ENCODE data around the gene SHISA7. TPM values are rescaled to one million over a fixed set of nuclear protein-coding genes. Genes with fewer than 3 reads are reported as not detected.
"Not testable (repeated sequence)": the region's sequence is repeated elsewhere in the genome, so short reads cannot be mapped to it uniquely, and the experiment has no call there.

SHISA7 gene
- total and polyA plus RNA-seq, 7 donors = 0.04 to 0.41 (median 0.32) TPM; not detected in 3

DNA sequence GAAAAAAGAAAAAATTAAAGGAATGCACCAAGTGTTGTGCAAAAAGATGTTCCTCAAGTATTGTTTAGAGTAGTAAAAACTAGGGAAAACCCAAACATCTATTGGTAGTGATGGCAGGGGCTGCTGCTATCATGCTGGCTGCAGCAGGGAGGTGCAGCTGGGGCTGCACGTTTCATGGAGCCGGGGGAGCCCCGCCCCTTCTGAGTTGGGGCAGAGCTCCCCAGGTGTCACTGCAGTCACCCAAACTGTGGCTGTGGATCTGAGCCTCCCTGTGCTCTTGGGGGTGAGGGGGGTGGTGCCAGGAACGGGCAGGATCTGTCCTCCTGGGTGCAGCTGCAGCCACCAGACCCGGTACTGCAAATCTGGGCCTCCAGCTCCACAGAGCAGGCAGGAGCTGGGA lies 24.0 kb downstream of the SHISA7 start:
- Histone ChIP-seq H3K4me3 (no peak overlapping the region), H3K4me1 (no peaks in the 10 kb centered on the region), H3K9me3 (no peaks in the 10 kb centered on the region), H3K36me3 (no peaks in the 10 kb centered on the region), H3K27ac (no peak overlapping the region), H3K27me3 (peaks cover 0 to 18% (median 3%) of the 10 kb centered on the region in 3 donors)
- TF ChIP-seq CTCF (IDR thresholded peaks at IDR 0.05) (no peak), EP300 (IDR thresholded peaks at IDR 0.05) (no peak), POLR2A (IDR thresholded peaks at IDR 0.05) (no peak)
- no peak for DNase-seq
- WGBS, 2 donors = 51 to 58% methylated on average over 5 of the region's 5 CpGs
- intact Hi-C loops (cut with DNase I) = loop anchor here (10.0 kb wide), 1 partner anchor 274 kb away; the partner anchor contains the start of gene TNNT1

- no peak for DNase-seq
These were observed 24.9 kb downstream of the SHISA7 start for GRCh38 chr19:55418185-55418584.

GRCh38 chr19:55410168-55410567 lies 32.9 kb downstream of the SHISA7 start:
- DNase-seq = no peak
- Histone ChIP-seq H3K4me3 (no peak overlapping the region), H3K27ac (no peak overlapping the region), H3K36me3 (peaks cover 0 to 9% (median 2%) of the 10 kb centered on the region in 4 donors), H3K27me3 (no peaks in the 10 kb centered on the region), H3K9me3 (peaks cover 0 to 1% (median 0%) of the 10 kb centered on the region in 4 donors), H3K4me1 (peaks cover 0 to 22% (median 20%) of the 10 kb centered on the region in 4 donors)
- TF ChIP-seq CTCF (IDR thresholded peaks at IDR 0.05) (no peak), POLR2AphosphoS5 (IDR thresholded peaks at IDR 0.05) (no peak), EP300 (IDR thresholded peaks at IDR 0.05) (no peak), POLR2A (IDR thresholded peaks at IDR 0.05) (no peak)
- WGBS, 2 donors = 94 to 97% methylated on average over 2 of the region's 2 CpGs
- intact Hi-C loops (cut with DNase I) = loop anchor here (10.0 kb wide), 1 partner anchor 265 kb away; the partner anchor contains the start of gene TNNT1

More at GRCh38 chr19:55418185-55418584, 24.9 kb downstream of the SHISA7 start:
- no peak overlapping the region for H3K27ac ChIP-seq
- TF ChIP-seq CTCF (IDR thresholded peaks at IDR 0.05) (peak; percentile 8 to 53 (median 42)), POLR2AphosphoS5 (IDR thresholded peaks at IDR 0.05) (no peak)
- H3K36me3 ChIP-seq = no peaks in the 10 kb centered on the region
- no peak overlapping the region for H3K4me3 ChIP-seq
- WGBS, 2 donors = 6 to 27% methylated on average over 7 of the region's 7 CpGs
- H3K9me3 ChIP-seq = no peaks in the 10 kb centered on the region
- no peaks in the 10 kb centered on the region for H3K4me1 ChIP-seq
- intact Hi-C loops (cut with DNase I) = loop anchor here (10.0 kb wide), 1 partner anchor 273 kb away; the partner anchor contains the start of gene TNNT1
- H3K27me3 ChIP-seq = peaks cover 0 to 12% (median 0%) of the 10 kb centered on the region in 3 donors

DNA sequence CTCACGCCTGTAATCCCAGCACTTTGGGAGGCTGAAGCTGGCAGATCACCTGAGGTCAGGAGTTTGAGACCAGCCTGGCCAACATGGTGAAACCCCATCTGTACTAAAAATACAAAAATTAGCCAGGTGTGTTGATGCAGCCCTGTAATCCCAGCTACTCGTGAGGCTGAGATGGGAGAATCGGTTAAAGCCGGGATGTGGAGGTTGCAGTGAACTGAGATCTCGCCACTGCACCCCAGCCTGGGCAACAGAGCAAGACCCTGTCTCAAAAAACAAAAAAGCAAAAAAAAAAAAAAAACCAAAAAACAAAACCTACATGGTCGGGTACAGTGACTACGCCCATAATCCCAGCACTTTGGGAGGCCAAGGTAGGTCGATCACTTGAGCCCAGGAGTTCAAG lies 33.9 kb downstream of the SHISA7 start:
- intact Hi-C loops (cut with DNase I) = loop anchor here (2.0 to 10.0 kb wide), 3 partner anchors 52 to 1542 kb away; partner anchors contain the start of genes ISOC2 and MYADM
- H3K27ac ChIP-seq, DNase-seq, H3K4me3 ChIP-seq, H3K27me3 ChIP-seq, H3K9me3 ChIP-seq: not testable (repeated sequence)
- peaks cover 0 to 17% (median 4%) of the 10 kb centered on the region in 4 donors for H3K36me3 ChIP-seq
- peaks cover 0 to 22% (median 20%) of the 10 kb centered on the region in 4 donors for H3K4me1 ChIP-seq
- 93 to 94% methylated on average over 8 of the region's 8 CpGs for WGBS, 2 donors

DNA sequence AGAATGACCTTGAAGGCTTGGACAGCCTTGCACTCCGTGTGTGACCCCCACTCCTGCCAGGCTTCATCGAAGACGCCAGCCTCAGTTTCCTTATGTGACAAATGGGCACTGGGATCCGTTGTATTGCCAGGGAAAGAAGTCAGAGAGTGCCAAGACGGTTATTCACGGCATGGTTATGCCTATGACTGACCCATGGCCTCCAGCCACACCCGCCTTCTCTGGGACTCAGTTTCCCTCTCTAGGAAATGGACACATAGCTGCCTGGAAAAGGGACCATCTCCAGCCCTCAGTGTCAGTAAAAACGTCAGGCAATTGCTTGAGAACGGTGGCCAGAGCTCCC lies 34.6 kb downstream of the SHISA7 start:
- 66 to 71% methylated on average over 9 of the region's 9 CpGs for WGBS, 2 donors
- Histone ChIP-seq H3K4me1 (peaks cover 0 to 22% (median 20%) of the 10 kb centered on the region in 4 donors), H3K4me3 (peak overlapping the region; percentile 82 to 99 (median 89)), H3K27ac (peak overlapping the region; percentile 96 to 100 (median 98)), H3K36me3 (peaks cover 5 to 24% (median 6%) of the 10 kb centered on the region in 4 donors), H3K27me3 (no peaks in the 10 kb centered on the region), H3K9me3 (peaks cover 0 to 1% (median 0%) of the 10 kb centered on the region in 4 donors)
- no peak for DNase-seq
- intact Hi-C loops (cut with DNase I) = loop anchor here (2.0 to 10.0 kb wide), 3 partner anchors 52 to 1541 kb away; partner anchors contain the start of genes ISOC2 and MYADM
- TF ChIP-seq POLR2A (IDR thresholded peaks at IDR 0.05) (no peak), EP300 (IDR thresholded peaks at IDR 0.05) (no peak), POLR2AphosphoS5 (IDR thresholded peaks at IDR 0.05) (no peak), CTCF (IDR thresholded peaks at IDR 0.05) (no peak)
